ENCODE results near the gene PCDHB1.

Gene PCDHB1

GRCh38 chr5:141007791-141008190 is 43.4 kb upstream of the PCDHB1 start:
- H3K4me3 ChIP-seq (ENCODE audit: low read depth, low read length) = no peak overlapping the region

GRCh38 chr5:141010047-141010793 is 41.0 kb upstream of the PCDHB1 start:
- H3K4me3 ChIP-seq (ENCODE audit: low read depth, low read length) = no peak overlapping the region
- no peak for TF ChIP-seq CTCF (IDR thresholded peaks at IDR 0.05; ENCODE audit: insufficient read depth, low read depth, low read length, missing control alignments)
- DNase-seq (ENCODE audit: low read depth) = no peak

More at GRCh38 chr5:141007791-141008190, 43.4 kb upstream of the PCDHB1 start:
- no peak for TF ChIP-seq CTCF (IDR thresholded peaks at IDR 0.05; ENCODE audit: insufficient read depth, low read depth, low read length, missing control alignments)
- DNase-seq (ENCODE audit: low read depth) = no peak

- no peak overlapping the region for H3K4me3 ChIP-seq (ENCODE audit: low read depth, low read length)
- no peak for DNase-seq (ENCODE audit: low read depth)
- TF ChIP-seq CTCF (IDR thresholded peaks at IDR 0.05; ENCODE audit: insufficient read depth, low read depth, low read length, missing control alignments) = no peak
Observed at GRCh38 chr5:141017943-141018342, 33.2 kb upstream of the PCDHB1 start.

- H3K4me3 ChIP-seq (ENCODE audit: low read depth, low read length) = no peak overlapping the region
- no peak for TF ChIP-seq CTCF (IDR thresholded peaks at IDR 0.05; ENCODE audit: insufficient read depth, low read depth, low read length, missing control alignments)
- no peak for DNase-seq (ENCODE audit: low read depth)
Observed at GRCh38 chr5:141022384-141022783, 28.8 kb upstream of the PCDHB1 start.

GRCh38 chr5:141031006-141031405 is 20.2 kb upstream of the PCDHB1 start:
- no peak for DNase-seq (ENCODE audit: low read depth)
- TF ChIP-seq CTCF (IDR thresholded peaks at IDR 0.05; ENCODE audit: insufficient read depth, low read depth, low read length, missing control alignments) = no peak
- H3K4me3 ChIP-seq (ENCODE audit: low read depth, low read length) = no peak overlapping the region

GRCh38 chr5:141032626-141033025 is 18.5 kb upstream of the PCDHB1 start:
- no peak for TF ChIP-seq CTCF (IDR thresholded peaks at IDR 0.05; ENCODE audit: insufficient read depth, low read depth, low read length, missing control alignments)
- no peak for DNase-seq (ENCODE audit: low read depth)
- H3K4me3 ChIP-seq (ENCODE audit: low read depth, low read length) = no peak overlapping the region

- DNase-seq (ENCODE audit: low read depth) = no peak
- TF ChIP-seq CTCF (IDR thresholded peaks at IDR 0.05; ENCODE audit: insufficient read depth, low read depth, low read length, missing control alignments) = no peak
Observed at GRCh38 chr5:141039061-141039460, 12.1 kb upstream of the PCDHB1 start.

More at GRCh38 chr5:141039061-141039460, 12.1 kb upstream of the PCDHB1 start:
- no peak overlapping the region for H3K4me3 ChIP-seq (ENCODE audit: low read depth, low read length)
